OCI-LY7 (cell line): ENCODE measurements around the gene GRN. TPM values are rescaled to one million over a fixed set of nuclear protein-coding genes. Genes with fewer than 3 reads are reported as not detected.

Source experiments
- BruUV-seq: library from RNA; stranded (reverse); fragments of 400-500 nt; replicated peaks from 2 replicates; lab custom pipeline; 2021; lab: Mats Ljungman, UMichigan
- CTCF ChIA-PET: fragments of 300-600 bp; sonication (Branson Sonifier 250); formaldehyde crosslinking; loops from one replicate; lab custom pipeline; 2022; ENCODE audit warnings: antibody characterized with exemption; ENCODE audit not compliant: unreplicated experiment; lab: Charles Lee
- POLR2A ChIA-PET: fragments of 300-600 bp; sonication (Branson Sonifier 250); formaldehyde crosslinking; loops from one replicate; lab custom pipeline; 2022; ENCODE audit warnings: antibody characterized with exemption; lab: Charles Lee
- DNase-seq: peaks from one replicate; pipeline ENCODE4 v3.0.0-alpha.2; 2015; ENCODE audit warnings: low spot score
- H2AFZ ChIP-seq: fragments of 200-600 bp; sonication (generic), shearing (Covaris generic); 2 replicates; pipeline ENCODE4 v1.6.1; 2014; ENCODE audit warnings: mild to moderate bottlenecking, antibody characterized with exemption, low read length, moderate library complexity
- H3K27ac ChIP-seq: fragments of 200-600 bp; sonication (generic); 2 replicates; pipeline ENCODE4 v1.5.1; 2014; ENCODE audit warnings: mixed run types, low read depth, mild to moderate bottlenecking, moderate library complexity, low read length, inconsistent platforms; ENCODE audit not compliant: poor library complexity, severe bottlenecking
- H3K36me3 ChIP-seq: fragments of 200-600 bp; sonication (generic); 2 replicates; pipeline ENCODE4 v1.6.1; 2014; ENCODE audit warnings: mild to moderate bottlenecking, antibody characterized with exemption, low read length, moderate library complexity, mixed read lengths; ENCODE audit not compliant: insufficient read depth
- H3K4me1 ChIP-seq: fragments of 200-600 bp; sonication (generic); 2 replicates; pipeline ENCODE4 v1.5.1; 2014; ENCODE audit warnings: mild to moderate bottlenecking, low read length; ENCODE audit not compliant: insufficient read depth, poor library complexity, severe bottlenecking
- H3K4me2 ChIP-seq: fragments of 200-600 bp; sonication (generic); 2 replicates; pipeline ENCODE4 v1.6.1; 2014; ENCODE audit warnings: mild to moderate bottlenecking, low read length
- H3K4me3 ChIP-seq: fragments of 200-600 bp; sonication (generic); 2 replicates; pipeline ENCODE4 v1.5.1; 2014; ENCODE audit warnings: mild to moderate bottlenecking, low read depth, low read length; ENCODE audit not compliant: poor library complexity, severe bottlenecking
- H3K79me2 ChIP-seq: fragments of 200-600 bp; sonication (generic); 2 replicates; pipeline ENCODE4 v1.6.1; 2016; ENCODE audit warnings: low read depth, mild to moderate bottlenecking, low read length, moderate library complexity, mixed read lengths; ENCODE audit not compliant: insufficient read depth
- H3K9me2 ChIP-seq: fragments of 200-600 bp; sonication (generic); 2 replicates; pipeline ENCODE4 v1.6.1; 2016; ENCODE audit warnings: mild to moderate bottlenecking, low read length, mixed read lengths; ENCODE audit not compliant: insufficient read depth
- H3K9me3 ChIP-seq: fragments of 200-600 bp; sonication (generic); 2 replicates; pipeline ENCODE4 v1.6.1; 2014; ENCODE audit warnings: mild to moderate bottlenecking, mixed run types, low read length, mixed read lengths
- H4K20me1 ChIP-seq: fragments of 200-600 bp; sonication (generic); 2 replicates; pipeline ENCODE4 v1.6.1; 2014; ENCODE audit warnings: mild to moderate bottlenecking, antibody characterized with exemption, low read length, moderate library complexity, mixed read lengths; ENCODE audit not compliant: insufficient read depth
- EZH2phosphoT487 ChIP-seq: fragments of 200-600 bp; sonication (generic); IDR thresholded peaks from 2 replicates; pipeline ENCODE4 v1.6.1; 2018; ENCODE audit warnings: low read depth, borderline replicate concordance, mild to moderate bottlenecking, mixed run types, antibody characterized with exemption, low read length, moderate library complexity, mixed read lengths
- intact Hi-C: fragments of 100-400 bp; cut with micrococcal nuclease; formaldehyde crosslinking; loops from one replicate; pipeline ENCODE4 v1.10.0; 2022; ENCODE audit not compliant: unreplicated experiment
- total RNA-seq, 2 experiments: library from RNA; depleted of rRNA in 1 of 2; stranded (reverse); fragments of >200 nt in 1 of 2; shearing (Covaris generic) in 1 of 2; gene quantifications; 2 replicates each; pipeline ENCODE4 v1.2.3, GENCODE V29; 2014 to 2022
- TF ChIP-seq, protein P1 (sequence below): fragments of 200-600 bp; sonication (generic); conservative IDR thresholded peaks from 2 replicates; pipeline ENCODE4 v1.5.1; 2014; ENCODE audit warnings: mild to moderate bottlenecking, antibody characterized with exemption, low read length, moderate library complexity, mixed read lengths

The GRN gene
- total RNA-seq, 2 experiments from 2014 or later: 203 to 247 TPM

DNA sequence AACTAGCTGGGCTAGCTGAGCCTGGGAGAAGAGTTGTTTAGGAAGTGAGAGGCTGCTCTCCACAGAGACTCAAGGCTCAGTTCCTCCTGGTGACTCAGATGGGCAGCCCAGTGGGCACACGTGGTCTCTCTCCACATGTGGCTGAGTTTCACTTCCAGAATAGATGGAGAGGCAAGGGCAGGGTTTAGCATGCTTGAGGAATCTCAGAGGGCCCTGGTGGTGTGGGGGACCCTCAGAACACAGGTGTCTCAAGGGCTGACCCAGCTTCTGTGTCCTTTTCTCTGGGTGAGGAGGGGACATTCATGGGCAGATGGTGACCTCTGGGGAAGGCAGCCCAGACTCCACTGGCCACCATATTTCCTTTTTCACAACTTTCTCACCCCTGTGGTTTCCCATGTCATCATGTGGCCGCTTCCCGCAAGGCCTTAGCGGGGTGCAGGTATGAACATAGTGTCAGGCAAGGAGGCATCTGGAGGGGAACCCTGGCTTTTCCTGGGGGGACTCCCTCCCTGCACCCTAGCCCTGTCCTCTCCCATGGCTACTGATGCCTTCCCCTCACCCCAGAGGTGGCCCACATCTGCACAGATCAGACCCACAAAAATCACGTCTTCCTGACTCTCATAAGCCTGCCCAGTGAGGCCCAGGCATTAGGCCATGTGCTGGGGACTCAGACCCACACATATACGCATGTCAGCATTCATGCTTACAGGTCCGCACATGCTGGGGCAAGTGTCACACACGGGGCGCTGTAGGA, 3.3 kb downstream of the GRN start:
- Histone ChIP-seq H3K79me2 (peaks cover 24% of the 10 kb centered on the region; the same call in 1 of the 2 replicates), H4K20me1 (no peaks in the 10 kb centered on the region), H3K36me3 (peaks cover 46% of the 10 kb centered on the region), H3K4me3 (peak overlapping the region; percentile 91), H3K4me1 (peaks cover 63% of the 10 kb centered on the region), H2AFZ (no peak overlapping the region), H3K9me3 (no peaks in the 10 kb centered on the region), H3K4me2 (peak overlapping the region; percentile 97), H3K27ac (peak overlapping the region; percentile 90), H3K9me2 (no peaks in the 10 kb centered on the region)
- CTCF ChIA-PET: interaction anchor here (0.9 kb wide), 2 partner anchors 15 to 22 kb away, joined by 3 read pairs; no protein-coding TSS in a partner anchor
- peak; percentile 91 for DNase-seq
- intact Hi-C loops: loop anchor here (1.0 to 5.0 kb wide), 3 partner anchors 22 to 276 kb away; partner anchors contain the start of genes G6PC3 and HROB
- BruUV-seq: no TSS peak
- no peak for TF ChIP-seq EZH2phosphoT487
- TF ChIP-seq, protein P1, sequence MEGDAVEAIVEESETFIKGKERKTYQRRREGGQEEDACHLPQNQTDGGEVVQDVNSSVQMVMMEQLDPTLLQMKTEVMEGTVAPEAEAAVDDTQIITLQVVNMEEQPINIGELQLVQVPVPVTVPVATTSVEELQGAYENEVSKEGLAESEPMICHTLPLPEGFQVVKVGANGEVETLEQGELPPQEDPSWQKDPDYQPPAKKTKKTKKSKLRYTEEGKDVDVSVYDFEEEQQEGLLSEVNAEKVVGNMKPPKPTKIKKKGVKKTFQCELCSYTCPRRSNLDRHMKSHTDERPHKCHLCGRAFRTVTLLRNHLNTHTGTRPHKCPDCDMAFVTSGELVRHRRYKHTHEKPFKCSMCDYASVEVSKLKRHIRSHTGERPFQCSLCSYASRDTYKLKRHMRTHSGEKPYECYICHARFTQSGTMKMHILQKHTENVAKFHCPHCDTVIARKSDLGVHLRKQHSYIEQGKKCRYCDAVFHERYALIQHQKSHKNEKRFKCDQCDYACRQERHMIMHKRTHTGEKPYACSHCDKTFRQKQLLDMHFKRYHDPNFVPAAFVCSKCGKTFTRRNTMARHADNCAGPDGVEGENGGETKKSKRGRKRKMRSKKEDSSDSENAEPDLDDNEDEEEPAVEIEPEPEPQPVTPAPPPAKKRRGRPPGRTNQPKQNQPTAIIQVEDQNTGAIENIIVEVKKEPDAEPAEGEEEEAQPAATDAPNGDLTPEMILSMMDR: no peak
- POLR2A ChIA-PET: interaction anchor here (0.6 to 1.2 kb wide), 5 partner anchors 10 to 184 kb away, joined by 3 to 7 read pairs (median 4); partner anchors contain the start of gene FAM171A2

DNA sequence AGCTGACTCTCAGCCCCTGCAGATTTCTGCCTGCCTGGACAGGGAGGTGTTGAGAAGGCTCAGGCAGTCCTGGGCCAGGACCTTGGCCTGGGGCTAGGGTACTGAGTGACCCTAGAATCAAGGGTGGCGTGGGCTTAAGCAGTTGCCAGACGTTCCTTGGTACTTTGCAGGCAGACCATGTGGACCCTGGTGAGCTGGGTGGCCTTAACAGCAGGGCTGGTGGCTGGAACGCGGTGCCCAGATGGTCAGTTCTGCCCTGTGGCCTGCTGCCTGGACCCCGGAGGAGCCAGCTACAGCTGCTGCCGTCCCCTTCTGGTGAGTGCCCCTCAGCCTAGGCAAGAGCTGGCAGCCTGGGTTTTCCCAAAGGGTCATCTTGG, 3.9 kb downstream of the GRN start:
- Histone ChIP-seq H4K20me1 (no peaks in the 10 kb centered on the region), H3K4me2 (peak overlapping the region; percentile 97), H3K9me2 (no peaks in the 10 kb centered on the region), H3K4me1 (peaks cover 61% of the 10 kb centered on the region), H2AFZ (no peak overlapping the region), H3K79me2 (peaks cover 24% of the 10 kb centered on the region; the same call in 1 of the 2 replicates), H3K36me3 (peaks cover 46% of the 10 kb centered on the region), H3K9me3 (no peaks in the 10 kb centered on the region), H3K4me3 (peak overlapping the region; percentile 91), H3K27ac (peak overlapping the region; percentile 90)
- POLR2A ChIA-PET: interaction anchor here (1.2 kb wide), 1 partner anchor 125 kb away, joined by 3 read pairs; no protein-coding TSS in a partner anchor
- TF ChIP-seq, protein P1: no peak
- no peak for TF ChIP-seq EZH2phosphoT487
- CTCF ChIA-PET: no interaction called here
- BruUV-seq: no TSS peak
- DNase-seq: no peak
- intact Hi-C loops: loop anchor here (1.0 to 5.0 kb wide), 3 partner anchors 23 to 277 kb away; partner anchors contain the start of genes G6PC3 and HROB
